NCI-H446 (cell line): Measurements from ENCODE around the gene PCBP1.
A peak's percentile ranks its signal among the peaks of the same experiment; 100 is the strongest.
"Not testable (repeated sequence)": the region's sequence is repeated elsewhere in the genome, so short reads cannot be mapped to it uniquely, and the experiment has no call there.

Experiments used
- DNase-seq, 2 experiments: peaks; one replicate each; lab custom pipeline; 2025; lab: John Stamatoyannopoulos, UW

The PCBP1 gene

DNA sequence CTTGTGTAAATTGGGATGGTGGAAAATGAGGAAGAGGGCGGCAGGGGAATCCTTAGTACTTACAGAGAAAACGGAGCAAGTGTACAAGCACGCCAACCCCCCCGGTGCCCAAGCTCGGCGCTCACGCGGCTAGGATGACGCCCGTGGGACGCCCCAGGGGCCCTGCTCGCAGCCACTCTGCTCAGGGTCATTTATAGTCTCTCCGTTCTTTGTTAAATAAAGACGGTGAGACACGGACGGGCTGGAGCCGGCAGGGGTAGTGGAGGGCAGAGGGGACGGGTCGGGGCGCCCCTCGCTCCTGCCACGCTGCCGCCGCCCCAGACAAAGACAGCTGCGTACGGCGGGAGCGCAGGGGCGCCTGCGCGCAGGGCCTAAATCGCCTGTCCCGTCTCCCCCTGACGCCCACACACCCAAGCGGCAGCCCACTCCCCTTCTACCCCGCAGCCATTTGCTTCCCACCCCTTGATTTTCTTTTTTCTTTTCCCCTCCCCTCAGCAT, 37.8 kb downstream of the PCBP1 start:
- DNase-seq = no peak

DNA sequence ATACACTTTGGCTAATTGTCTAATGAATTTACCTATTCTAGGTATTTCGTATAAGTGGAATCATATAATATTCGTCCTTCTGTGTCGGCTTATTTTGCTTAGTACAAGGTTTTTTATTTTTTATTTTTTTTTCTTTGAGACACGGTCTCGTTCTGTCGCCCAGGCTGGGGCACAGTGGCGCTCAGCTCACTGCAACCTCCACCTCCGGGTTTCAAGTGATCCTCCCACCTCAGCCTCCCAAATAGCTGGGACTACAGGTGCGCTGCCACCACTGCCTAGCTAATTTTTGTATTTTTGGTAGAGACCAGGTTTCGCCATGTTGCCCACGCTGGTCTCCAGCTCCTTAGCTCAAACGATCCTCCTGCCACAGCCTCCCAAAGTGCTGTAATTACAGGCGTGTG, 38.2 kb downstream of the PCBP1 start:
- no peak for DNase-seq

DNA sequence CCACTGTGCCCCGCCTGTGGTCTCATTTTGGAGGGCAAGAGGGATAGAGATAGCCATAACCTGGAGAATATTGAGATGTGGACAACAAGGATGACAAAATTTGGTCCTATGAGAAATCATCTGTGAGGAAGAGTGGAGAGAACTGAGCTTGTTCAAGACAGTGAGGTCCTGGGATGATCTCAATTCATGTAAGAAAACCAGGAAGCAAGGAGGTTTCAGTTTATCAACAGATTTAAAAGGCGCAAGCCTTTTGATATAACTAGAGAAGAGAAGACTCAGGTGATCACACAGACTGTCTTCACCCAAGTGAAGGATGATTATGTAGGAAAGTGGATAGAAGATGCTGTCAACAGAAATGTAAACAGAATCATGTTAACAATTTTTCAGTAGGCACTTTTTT, 39.1 kb downstream of the PCBP1 start:
- no peak for DNase-seq

DNA sequence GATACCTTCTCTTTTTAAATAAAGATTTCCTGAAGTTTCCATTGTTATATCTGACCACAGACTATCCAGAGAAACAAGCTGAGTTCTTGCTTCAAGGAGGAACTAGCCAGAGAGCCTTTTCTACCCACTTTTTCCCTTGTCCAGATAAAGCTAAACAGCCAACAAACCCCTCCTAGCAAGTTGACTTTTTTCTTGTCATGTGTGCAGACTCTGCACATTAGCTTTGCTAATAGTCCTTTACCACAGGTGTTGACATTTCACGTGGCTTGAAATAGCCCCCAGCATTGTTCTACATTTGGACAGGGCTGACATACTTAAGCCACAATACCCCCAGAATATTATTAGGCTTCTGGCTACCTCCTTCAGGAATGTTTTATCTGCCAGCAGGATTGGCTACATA, 40.7 kb downstream of the PCBP1 start:
- no peak for DNase-seq

DNA sequence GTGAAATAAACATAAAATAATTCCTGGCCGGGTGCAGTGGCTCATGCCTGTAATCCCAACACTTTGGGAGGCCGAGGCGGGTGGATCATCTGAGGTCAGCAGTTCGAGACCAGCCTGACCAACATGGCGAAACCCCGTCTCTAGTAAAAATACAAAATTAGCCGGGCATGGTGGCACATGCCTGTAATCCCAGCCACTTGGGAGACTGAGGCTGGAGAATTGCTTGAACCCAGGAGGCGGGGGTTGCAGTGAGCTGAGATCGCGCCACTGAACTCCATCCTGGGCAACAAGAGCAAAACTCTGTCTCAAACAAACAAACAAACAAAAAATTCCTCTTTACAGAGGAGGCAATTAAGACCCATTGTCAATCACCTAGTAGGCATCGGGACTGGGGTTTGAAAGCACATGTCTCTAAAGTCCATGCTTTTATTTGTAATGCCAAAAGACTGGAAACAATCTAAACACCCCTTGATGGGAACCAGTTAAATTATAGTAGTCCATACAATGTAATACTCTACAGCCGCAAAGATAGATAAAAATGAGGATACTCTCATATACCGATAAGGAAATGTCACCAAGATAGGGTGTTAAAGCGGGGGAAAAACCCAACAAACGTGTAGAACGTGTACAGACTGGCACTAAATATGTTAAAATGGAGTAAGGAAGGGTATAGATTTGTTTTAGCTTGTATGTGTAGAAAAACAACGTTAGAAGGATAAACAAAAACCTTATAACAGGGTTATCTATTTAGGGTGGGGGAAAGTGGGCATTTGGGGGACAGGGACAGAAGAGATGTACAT, 44.3 kb downstream of the PCBP1 start:
- not testable (repeated sequence) for DNase-seq

DNA sequence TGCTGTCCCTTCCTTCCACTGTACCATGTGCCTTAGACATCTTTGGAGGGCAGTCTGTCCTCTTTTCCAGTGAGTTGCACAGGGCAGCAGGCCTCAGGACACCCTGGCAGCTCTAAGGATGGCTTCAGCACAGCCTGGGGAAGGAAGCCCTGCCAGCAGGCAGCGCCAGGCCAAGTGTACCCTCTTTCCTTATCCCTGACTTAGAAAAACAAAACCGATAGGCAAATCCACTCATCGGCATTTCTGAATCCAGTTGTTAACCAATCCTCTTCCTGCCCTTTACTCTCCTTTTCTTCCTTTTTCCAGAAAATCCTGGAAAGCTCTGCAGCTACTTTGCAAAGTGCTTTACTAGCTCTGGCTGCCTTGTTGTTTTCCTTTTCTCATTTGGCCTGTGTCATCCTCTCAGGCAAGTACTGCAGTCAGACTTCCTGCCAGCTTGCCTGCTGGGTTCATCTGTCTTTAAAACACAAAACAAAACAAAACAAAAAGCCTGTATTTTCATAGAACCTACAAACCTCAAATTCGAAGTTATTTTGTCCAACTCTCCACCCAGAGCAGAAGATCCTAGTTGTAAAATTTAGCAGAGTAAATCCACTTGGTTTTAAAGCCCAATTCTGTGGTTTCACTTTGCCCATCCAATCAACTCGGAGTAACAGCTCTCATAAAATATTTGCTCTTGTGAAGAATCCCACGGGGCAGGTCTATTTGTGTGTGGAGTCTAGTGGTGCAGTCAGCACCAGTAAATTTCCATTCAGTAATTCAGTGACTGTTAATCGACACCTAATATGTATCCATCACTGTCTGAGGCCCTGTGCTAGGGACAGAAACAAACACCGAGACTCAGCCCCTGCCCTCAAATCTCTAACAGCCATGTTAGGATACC, 45.2 kb downstream of the PCBP1 start:
- DNase-seq = peak; percentile 71 to 73

DNA sequence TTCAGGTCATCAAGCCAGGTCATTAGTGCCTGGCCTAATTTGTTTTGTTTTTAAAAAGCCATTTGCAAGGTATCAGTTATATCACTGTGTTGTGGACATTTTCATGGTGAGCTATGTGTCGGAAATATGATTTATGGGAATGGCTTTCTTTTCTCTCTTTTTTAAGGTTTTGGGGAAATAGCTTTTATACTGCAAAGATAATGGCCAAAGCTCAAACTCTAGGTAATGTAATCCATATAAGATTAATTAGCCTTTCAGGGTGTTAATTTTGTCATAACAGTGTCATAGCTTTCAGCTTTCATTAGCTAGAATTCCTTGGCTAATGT, 45.8 kb downstream of the PCBP1 start:
- no peak for DNase-seq

DNA sequence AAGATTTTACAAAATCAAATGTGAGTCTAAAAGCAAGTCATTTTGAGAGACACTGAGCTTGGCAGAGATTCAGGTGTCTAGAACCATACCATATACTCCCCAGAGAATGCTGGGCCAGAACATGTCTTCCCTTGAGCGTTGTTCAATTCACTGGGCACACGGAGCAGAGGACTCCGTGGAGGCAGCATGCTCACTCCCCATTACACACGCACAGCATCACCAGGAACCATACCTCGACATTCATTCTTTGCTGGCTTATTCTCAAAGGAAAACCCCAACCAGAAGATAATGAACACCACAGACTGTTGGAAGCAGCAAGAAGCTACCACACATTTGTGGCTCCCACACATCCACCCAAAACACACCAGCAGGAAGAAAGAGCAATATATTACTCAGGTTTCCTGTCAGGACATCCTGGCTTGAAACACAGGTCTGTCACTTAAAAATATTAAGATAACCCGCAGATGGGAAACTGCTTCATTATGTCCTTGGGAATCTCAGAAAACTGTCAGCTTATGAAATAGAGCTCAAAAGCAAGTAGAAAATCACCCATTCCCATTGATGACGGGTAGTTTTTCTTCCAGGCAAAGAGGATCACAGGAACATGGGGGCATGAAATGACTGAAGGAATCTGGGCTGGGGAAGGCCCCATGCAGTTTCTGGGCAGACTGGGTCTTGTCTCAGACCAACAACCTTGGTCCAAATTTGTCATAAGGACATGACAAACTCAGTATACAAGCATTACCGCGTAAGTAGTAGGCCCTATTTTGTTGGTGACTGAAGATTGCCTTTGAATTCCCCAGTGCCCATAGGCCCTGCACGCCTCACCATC, 46.4 kb downstream of the PCBP1 start:
- peak; percentile 32 to 33 for DNase-seq

DNA sequence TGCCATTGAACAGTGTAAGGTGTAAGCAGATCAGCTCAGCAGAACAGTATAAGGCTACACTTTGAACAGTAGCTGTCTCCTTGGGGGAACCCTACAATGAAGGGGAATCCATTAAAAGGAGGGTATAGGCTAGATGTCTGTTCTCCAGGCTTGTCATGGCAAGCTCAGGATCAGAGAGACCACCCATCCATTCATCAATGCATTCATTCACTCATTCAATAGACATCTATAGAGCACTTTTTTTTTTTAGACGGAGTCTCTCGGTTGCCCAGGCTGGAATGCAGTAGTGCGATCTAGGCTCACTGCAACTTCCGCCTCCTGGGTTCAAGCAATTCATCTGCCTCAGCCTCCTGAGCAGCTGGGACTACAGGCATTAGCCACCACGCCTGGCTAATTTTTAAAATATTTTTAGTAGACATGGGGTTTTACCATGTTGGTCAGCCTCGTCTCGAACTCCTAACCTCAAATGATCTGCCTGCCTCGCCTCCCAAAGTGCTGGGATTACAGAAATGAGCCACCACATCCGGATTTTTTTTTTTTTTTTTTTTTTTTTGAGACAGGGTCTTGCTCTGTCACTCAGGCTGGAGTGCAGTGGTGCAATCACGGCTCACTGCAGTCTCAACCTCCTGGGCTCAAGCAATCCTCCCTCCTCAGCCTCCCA, 47.2 kb downstream of the PCBP1 start:
- DNase-seq = not testable (repeated sequence)
